Measurements from ENCODE around the gene PSD4.

PSD4 gene

DNA sequence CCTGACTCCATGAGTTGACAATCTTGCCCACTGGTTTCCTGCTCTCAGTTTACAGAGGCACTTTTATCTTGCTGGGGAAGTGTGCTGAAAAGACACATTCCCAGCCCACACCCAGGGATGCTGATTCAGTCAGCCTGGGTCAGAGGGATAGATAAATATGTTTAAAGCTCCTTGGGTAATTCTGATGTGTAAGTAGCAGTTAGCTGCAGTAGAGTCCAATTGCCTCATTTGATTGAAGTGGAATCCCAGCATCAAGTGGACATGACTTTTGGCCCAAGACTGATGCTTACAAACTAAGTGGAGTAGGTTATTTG is 29.4 kb downstream of the PSD4 start:
- TF ChIP-seq, protein P1, sequence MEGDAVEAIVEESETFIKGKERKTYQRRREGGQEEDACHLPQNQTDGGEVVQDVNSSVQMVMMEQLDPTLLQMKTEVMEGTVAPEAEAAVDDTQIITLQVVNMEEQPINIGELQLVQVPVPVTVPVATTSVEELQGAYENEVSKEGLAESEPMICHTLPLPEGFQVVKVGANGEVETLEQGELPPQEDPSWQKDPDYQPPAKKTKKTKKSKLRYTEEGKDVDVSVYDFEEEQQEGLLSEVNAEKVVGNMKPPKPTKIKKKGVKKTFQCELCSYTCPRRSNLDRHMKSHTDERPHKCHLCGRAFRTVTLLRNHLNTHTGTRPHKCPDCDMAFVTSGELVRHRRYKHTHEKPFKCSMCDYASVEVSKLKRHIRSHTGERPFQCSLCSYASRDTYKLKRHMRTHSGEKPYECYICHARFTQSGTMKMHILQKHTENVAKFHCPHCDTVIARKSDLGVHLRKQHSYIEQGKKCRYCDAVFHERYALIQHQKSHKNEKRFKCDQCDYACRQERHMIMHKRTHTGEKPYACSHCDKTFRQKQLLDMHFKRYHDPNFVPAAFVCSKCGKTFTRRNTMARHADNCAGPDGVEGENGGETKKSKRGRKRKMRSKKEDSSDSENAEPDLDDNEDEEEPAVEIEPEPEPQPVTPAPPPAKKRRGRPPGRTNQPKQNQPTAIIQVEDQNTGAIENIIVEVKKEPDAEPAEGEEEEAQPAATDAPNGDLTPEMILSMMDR (IDR thresholded peaks at IDR 0.05; ENCODE audit: low read depth, low read length): no peak
- H3K4me3 ChIP-seq (ENCODE audit: low read depth, low read length): no peak overlapping the region

DNA sequence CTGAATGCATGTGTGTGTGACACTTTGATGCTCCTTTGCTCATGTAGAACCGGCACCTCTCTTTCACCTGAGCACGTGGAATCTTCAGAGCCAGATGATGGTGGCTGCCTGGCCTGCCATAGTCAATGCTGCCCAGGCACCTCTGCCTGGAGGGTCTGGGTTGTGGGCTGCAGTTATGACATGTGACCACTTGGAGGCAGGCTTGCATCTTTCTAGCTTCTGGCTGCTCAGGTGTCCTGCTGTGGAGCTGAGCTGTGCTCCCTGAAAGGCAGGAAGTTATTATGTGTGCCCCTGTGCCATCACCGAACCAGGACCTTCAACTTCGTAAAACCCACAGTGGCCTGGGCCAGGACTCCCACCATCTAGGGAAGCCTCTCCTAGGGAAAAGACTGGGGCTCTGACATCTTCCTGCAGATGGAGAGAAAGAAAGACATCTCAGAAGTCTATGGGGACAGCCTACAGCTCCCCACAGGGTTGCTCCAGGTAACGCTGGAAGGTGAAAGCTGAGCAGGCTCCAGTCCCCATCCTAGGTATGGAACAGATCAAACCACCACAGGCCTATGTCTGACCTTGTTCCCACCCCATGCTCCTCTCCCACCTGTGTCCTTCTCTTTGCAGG is 30.2 kb downstream of the PSD4 start:
- H3K4me3 ChIP-seq (ENCODE audit: low read depth, low read length): no peak overlapping the region
- TF ChIP-seq, protein P1 (IDR thresholded peaks at IDR 0.05; ENCODE audit: low read depth, low read length): peak; percentile 92

DNA sequence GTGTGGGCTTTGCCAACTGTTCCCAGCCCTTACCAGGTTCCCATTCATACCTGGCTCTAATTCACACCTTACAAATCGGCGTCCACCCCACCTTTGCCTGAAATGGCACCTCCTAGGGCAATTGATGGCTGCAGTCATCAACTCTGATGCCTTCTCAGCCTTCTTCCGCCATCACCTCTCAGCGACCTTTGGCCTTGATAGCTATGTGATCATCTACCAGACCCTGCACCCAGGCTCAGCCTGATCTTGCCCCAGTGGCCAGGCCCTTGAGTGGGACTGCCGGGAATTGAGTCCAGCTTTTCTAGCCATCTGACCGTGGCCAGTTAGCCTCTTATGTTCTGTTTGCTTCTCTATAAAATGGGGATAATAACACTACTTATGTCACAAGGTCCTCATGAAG is 32.5 kb downstream of the PSD4 start:
- TF ChIP-seq, protein P1 (IDR thresholded peaks at IDR 0.05; ENCODE audit: low read depth, low read length): no peak
- H3K4me3 ChIP-seq (ENCODE audit: low read depth, low read length): no peak overlapping the region

DNA sequence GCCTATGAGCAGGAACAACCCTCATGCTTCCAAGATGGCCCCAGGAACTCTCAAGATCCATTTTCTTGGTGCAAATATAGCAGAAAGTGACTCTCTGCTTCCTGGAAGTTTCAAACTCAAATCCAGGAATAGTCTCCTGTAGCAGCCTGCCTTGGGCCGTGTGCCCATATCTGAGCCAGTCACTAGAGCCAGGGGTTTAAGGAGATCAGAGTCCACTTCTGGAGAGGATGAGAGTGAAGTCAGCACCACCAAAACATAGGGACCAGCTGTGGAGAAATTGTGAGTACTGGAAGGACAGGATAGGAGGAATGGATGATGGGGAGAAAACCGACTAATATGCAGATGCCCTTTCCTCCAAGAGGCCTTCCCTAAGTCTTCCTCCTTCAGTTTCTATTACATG is 33.2 kb downstream of the PSD4 start:
- TF ChIP-seq, protein P1 (IDR thresholded peaks at IDR 0.05; ENCODE audit: low read depth, low read length): no peak
- H3K4me3 ChIP-seq (ENCODE audit: low read depth, low read length): no peak overlapping the region

DNA sequence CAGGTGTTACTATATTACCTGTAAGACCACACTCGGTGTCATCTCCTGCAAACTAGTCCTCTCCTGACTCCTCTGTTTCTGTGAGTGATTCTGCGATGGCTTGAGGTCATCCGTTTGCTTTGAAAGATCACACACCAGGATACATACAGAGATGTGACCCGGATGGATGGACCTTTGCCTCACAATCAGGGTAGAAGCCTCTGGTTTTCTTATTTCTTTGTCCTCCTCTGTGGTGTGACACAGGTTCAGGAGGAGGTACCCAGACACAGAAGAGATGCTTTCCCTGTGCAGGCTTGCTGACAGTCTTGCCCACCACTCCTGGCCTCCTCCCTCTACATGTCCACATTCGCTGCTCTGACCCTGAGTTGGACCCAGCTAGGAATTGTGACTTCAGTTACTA is 34.6 kb downstream of the PSD4 start:
- TF ChIP-seq, protein P1 (IDR thresholded peaks at IDR 0.05; ENCODE audit: low read depth, low read length): no peak
- H3K4me3 ChIP-seq (ENCODE audit: low read depth, low read length): no peak overlapping the region

DNA sequence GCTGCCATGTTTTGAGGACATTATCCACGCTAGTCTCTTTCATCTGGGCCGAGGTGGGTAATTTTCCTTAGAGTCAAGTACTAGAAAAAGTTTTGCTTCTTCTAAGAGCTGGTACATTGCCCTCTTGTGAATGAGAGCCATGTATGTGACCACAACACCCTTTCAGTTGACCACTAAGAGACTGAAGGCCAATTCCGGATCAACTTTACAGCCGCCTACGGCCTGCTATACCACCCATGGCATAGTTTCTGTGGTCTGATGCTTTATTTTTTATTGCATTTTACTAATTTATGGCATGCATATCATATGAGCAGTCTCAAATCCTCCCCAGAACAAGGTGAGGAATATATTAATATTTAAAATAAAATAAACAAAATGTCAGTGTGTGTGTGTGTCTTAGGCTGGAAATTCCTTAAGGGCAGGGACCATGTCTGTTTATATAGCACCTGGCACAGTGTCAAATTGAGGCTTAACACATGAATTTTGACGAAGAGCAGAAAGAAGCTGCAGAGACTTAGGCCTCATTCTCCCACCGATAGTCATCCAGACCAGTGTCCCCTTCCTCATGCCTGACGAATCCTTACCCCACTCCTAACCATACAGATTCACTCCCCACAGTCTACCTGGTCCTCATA is 35.4 kb downstream of the PSD4 start:
- TF ChIP-seq, protein P1 (IDR thresholded peaks at IDR 0.05; ENCODE audit: low read depth, low read length): no peak
- H3K4me3 ChIP-seq (ENCODE audit: low read depth, low read length): no peak overlapping the region

DNA sequence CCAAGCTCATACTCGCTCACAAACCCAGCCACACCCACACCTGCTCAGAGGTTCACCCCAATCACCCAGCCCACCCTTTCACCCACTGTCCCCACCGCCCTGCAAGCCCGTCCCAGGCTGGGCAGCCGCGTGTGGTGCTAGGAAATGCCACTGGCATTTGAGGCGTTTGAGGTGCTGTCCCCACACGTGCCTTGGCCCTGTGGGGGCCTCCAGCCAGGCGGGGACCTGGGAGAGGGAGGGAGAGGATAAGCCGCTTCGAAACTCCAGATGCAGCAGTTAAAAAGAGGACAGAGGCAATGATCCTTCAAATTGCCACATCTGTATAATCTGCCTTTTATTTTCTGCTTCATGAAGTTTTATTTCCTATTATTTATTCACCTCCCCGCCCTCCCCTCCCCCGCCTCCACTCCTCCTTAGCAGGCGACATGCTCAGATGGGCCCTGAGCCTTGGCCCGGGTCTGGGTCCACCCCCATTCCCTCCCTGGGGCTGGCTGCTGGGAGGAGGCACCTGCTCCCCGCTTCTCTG is 35.9 kb downstream of the PSD4 start:
- H3K4me3 ChIP-seq (ENCODE audit: low read depth, low read length): no peak overlapping the region
- TF ChIP-seq, protein P1 (IDR thresholded peaks at IDR 0.05; ENCODE audit: low read depth, low read length): no peak
